ENCODE data around the gene BRD1.

- TF ChIP-seq CTCF (IDR thresholded peaks at IDR 0.05) (no peak), EP300 (IDR thresholded peaks at IDR 0.05) (no peak), POLR2AphosphoS5 (IDR thresholded peaks at IDR 0.05) (no peak), POLR2A (IDR thresholded peaks at IDR 0.05) (no peak)
Observed at GRCh38 chr22:49807780-49808708, 19.6 kb downstream of the BRD1 start.
